HG03354 (cell line): ENCODE data around the gene GUK1.
A peak's percentile ranks its signal among the peaks of the same experiment; 100 is the strongest.

ENCODE experiments used
- ATAC-seq: cut with Tn5 transposase; IDR thresholded peaks from one replicate; pipeline ENCODE4 v1.9.1; 2021; ENCODE audit warnings: mild to moderate bottlenecking; ENCODE audit not compliant: unreplicated experiment, poor library complexity, severe bottlenecking

The GUK1 gene, protein sequence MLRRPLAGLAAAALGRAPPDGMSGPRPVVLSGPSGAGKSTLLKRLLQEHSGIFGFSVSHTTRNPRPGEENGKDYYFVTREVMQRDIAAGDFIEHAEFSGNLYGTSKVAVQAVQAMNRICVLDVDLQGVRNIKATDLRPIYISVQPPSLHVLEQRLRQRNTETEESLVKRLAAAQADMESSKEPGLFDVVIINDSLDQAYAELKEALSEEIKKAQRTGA

DNA sequence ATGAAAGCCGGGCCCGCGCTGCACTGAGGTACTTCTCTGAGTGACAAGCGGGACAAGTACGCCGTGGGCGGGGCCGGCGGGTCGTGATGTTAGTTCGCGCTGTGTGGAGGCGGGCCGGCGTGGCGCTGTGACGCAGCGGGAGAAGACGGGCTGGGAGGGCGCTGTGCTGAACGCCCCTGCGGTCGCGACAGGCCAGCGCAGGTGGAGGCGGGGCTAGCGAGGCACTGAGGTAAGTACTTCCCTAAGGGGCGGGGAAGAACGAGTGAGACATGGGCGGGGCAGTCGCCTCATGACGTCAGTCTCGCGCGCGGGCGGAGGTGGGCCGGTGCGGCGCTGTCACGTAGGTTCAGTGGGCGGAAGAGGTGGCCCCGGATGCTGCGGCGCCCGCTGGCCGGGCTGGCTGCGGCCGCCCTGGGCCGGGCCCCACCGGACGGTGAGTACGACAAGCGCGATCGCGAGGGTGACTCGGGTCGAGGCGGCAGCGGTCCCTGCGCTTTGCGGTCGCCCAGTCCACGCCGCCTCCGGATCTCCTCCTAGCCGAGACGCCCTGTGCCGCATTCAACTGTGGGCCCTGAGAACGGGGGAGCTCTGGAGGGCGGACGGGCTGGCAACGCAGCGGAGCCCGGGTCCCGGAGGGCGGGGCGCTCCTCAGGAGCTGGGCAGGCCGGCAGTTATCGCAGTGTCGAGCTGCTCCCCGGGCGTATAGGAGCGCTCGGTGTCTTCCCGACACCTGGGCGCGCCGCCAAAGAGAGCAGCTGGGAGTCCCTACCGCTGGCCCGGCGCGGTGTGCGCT is at the start of gene GUK1:
GUK1 (plus strand) TSS at position 349 of the 793 bp plus-strand sequence; CDS start at position 373, 24 bp downstream.
- peak; percentile 89 for ATAC-seq

DNA sequence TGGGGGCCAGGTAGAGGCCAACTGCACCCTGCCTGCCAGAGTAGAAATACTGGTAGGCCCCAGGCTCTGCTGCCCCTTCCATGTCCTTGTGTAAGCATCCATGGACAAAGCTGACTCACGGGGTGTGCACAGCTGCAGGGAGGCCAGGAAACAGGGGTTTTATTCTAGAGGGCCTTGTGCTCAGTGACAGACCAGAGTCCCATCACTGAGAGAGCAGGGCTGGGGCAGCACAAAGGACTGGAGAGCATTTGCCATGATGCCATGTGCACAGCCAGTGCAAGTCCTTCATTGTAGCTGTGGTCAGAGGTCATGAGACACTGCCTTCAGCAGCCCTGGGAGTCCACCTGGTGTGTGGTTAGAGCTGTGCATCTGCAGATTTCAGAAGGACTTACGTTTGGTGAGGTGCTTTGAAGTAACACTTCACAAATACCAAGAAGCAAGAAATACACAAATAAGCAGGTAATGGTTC is 49.4 kb upstream of the GUK1 start:
- ATAC-seq: no peak

DNA sequence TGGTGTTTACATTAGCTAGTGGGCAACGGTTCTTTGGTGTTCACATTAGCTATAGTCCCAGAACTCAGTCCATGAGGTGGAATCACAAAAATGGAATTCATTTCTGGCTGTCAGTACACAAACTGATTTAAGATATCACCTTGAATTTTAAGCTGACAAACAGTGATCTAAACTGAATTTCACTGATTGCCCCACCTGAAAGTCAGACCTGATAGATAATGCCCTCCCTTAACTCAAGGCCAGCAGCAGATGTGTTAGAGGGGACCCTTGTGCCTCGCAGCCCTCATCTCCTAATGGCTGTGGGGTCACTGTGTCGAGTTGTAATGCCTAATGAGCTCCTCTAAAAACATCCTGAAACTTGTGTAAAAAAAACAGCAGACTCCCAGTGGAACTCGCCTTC is 49.0 kb upstream of the GUK1 start:
- no peak for ATAC-seq

DNA sequence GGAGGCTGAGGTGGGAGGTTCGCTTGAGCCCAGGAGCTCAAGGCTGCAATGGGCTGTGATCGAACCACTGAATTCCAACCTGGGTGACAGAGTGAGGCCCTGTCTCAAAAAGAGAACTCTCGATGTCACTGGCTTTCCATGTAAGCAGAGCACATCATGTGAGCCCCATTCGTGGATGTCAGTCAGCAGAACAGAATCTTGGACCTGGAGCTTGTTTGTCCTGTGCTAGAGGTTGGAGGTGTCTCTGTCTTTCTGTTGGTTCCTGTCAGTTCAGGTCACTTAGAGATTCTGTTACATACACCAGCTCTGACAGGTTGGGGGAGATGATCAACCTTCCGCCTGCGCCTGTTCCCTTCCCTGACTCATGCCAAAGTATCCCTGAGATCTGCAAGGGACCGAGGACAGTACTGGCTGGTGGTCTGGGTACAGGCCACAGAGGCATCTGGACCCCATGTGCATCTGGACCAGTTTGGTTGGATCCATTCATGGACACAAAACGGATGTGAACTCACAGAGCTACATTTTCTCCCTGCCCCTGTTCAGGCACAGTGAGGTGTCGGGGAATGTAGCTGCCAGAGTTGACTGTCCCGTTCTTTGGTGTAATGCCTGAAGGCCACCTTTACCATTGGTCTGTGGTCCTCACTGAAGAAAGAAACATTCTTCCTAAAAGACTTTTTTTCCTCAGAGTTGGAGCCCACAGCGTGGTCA is 47.6 kb upstream of the GUK1 start:
- no peak for ATAC-seq

DNA sequence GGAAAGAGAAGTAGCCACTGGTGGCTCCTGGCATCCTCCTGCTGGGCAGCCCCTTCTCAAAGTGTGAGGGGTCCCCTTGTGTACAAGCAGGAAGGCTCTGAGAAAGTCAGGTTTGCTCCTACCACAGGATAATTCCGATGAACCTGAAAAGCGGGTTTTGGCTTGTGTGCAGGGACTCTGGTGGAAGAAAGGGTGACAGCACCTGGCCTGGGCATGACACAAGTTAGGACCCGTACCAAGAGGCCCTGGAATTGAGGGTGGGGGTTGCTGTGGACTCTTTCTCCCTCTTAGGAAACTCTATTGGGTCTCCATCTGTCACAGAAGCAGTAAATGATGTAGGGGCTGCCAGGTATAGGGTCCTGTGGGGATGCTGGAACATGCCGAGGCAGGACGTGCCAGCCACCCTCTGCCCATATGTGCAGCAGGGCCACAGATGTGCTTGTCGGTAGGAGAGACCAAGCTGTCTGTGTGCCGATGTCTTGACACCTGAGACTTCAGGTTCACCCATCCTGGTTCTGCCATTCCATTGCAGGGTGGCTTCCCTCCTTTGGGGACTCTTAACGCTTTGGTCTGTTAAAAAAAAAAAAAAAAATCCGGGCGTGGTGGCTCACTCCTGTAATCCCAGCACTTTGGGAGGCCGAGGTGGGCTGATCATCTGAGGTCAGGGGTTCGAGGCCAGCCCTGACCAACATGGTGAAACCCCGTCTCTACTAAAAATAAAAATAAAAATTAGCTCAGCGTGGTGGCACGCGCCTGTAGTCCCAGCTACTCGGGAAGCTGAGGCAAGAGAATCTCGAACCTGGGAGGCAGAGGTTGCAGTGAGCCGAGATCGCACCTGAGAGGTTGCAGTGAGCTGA is 46.8 kb upstream of the GUK1 start:
- ATAC-seq: no peak

DNA sequence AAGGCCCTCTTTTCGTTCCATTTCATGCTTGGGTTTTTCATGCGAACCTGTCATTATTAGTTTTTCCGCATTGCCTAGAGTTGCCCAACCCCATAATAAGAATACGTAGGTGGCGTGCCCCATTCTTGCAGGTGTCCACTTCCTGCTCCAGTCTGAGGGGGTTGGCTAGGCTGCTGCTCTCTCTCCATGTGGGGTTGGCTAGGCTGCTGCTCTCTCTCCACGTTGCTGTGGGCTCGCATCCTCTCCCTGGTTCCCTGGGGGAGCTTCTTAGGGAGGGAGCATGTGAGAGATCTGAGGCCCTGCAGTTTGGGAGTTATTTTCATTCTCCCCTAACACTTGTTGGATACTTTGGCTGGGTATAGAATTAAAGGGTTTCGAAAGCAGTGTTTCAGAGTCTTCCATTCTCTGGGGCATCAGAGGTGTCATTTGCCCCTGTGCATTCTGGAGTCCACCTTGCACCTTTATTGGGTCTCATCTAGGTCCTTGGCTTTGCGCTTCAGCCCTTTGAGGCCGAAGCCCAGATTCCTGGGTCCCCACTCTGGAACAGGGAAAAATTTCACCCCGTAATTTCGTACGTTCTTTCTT is 45.6 kb upstream of the GUK1 start:
- ATAC-seq: no peak

DNA sequence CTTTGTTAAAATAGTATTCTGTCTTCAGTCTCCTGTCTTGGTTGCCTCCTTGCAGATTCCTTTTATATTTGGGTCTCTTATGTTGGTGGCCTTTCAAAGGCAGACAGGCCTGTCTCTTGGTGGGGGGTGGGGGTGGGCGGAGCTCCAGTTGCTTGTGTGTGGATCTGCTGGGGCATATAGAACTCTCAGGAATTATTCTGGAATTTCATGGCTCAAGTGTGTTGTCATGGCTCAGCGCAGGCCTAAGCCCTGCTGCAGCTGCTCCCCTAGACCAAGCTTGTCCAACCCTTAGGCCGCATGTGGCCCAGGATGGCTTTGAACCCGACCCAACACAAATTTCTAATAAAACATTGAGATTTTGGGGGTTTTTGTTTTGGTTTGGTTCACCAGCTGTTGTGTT is 44.9 kb upstream of the GUK1 start:
- ATAC-seq: no peak

DNA sequence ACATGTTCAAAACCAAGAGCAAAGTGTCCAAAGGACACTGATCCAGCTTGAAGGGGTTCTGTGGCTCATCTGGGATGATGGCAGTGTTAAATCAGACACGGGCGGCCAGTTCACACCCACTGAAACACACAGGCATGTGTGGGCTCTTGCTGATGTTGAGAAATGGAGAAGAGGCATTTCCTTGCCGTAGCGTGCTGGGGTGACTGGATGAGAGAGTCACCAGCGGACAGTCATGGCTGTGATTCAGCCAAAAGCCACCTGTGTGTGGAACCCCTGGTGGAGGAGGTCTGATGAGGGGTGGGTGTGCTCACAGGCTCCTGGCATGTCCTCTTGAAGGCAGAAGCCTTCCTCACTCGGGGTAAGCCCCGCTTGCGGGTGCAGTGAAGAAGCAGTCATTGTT is 44.1 kb upstream of the GUK1 start:
- ATAC-seq: no peak

DNA sequence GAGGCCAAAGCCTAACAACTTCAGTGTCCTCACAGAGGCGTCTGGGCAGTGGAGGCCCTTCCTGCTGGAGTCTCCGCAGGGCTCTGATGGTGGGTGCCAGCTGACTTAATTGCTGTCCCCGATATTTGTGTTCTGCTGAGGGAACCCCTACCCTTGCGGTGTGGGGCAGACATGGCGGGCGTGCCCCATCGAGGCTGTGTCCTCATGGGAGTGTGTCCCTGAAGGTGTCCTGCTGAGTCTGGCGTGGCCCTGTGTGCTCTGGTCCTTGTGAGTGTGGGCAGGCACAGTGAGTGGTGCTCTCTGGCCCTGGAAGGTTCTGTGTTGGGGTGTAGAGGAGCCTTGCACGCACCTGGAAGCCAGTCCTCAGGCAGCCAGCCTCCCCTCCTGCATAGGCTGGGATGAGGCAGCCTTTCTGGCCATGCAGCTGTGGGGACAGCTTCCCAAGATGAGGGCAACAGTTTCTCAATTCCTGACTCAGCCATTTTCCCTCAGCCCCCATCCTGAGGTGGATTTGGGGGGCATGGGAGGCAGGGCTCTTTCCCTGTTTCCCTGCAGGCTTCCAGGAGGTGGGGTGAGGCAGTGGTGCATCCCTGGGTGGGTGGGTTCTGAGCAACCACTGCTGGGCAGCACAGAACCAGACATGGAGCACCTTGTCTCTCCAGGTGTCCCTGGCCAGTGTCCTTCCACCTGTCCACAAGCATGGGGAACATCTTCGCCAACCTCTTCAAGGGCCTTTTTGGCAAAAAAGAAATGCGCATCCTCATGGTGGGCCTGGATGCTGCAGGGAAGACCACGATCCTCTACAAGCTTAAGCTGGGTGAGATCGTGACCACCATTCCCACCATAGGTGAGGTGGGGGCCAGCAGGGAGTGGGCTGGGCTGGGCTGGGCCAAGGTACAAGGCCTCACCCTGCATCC is 43.4 kb upstream of the GUK1 start:
- no peak for ATAC-seq

DNA sequence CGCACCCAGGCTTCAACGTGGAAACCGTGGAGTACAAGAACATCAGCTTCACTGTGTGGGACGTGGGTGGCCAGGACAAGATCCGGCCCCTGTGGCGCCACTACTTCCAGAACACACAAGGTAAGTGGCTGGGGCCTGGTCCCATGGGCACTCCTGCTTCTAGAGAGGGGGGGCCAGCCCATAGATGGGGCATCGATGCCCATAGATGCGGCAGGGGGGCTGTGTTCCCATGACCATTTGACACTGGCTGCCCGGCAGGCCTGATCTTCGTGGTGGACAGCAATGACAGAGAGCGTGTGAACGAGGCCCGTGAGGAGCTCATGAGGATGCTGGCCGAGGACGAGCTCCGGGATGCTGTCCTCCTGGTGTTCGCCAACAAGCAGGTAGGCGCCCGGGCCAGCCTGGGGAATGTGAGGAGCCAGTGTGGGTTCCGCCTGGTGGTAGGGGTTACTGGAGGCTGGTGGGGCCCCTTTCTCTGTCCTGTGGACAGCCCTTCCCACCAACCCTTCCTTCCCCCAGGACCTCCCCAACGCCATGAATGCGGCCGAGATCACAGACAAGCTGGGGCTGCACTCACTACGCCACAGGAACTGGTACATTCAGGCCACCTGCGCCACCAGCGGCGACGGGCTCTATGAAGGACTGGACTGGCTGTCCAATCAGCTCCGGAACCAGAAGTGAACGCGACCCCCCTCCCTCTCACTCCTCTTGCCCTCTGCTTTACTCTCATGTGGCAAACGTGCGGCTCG is 42.6 kb upstream of the GUK1 start:
- no peak for ATAC-seq

DNA sequence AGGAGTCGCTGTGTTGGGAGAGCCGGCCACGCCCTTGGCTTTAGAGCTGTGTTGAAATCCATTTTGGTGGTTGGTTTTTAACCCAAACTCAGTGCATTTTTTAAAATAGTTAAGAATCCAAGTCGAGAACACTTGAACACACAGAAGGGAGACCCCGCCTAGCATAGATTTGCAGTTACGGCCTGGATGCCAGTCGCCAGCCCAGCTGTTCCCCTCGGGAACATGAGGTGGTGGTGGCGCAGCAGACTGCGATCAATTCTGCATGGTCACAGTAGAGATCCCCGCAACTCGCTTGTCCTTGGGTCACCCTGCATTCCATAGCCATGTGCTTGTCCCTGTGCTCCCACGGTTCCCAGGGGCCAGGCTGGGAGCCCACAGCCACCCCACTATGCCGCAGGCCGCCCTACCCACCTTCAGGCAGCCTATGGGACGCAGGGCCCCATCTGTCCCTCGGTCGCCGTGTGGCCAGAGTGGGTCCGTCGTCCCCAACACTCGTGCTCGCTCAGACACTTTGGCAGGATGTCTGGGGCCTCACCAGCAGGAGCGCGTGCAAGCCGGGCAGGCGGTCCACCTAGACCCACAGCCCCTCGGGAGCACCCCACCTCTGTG is 41.7 kb upstream of the GUK1 start:
- ATAC-seq: no peak

DNA sequence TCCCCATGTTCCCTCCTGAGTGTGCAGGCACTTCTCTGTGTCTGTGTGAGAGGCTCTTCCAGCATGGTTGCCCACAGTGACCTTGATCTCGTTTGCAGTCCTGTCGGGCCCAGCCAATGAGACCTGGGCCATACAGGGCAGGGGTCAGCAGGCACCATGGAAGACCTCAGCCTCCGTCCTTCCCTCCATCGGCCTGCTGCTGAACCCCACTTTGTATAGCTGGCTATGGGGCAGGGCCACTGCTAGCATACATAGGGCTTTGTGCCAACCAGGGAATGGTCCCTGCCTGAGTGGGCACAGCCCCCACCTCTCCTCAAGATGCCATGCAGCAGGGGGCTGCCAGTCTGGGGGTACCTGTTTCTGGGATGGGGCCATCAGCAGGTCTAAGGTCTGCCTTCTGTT is 40.7 kb upstream of the GUK1 start:
- ATAC-seq: no peak

DNA sequence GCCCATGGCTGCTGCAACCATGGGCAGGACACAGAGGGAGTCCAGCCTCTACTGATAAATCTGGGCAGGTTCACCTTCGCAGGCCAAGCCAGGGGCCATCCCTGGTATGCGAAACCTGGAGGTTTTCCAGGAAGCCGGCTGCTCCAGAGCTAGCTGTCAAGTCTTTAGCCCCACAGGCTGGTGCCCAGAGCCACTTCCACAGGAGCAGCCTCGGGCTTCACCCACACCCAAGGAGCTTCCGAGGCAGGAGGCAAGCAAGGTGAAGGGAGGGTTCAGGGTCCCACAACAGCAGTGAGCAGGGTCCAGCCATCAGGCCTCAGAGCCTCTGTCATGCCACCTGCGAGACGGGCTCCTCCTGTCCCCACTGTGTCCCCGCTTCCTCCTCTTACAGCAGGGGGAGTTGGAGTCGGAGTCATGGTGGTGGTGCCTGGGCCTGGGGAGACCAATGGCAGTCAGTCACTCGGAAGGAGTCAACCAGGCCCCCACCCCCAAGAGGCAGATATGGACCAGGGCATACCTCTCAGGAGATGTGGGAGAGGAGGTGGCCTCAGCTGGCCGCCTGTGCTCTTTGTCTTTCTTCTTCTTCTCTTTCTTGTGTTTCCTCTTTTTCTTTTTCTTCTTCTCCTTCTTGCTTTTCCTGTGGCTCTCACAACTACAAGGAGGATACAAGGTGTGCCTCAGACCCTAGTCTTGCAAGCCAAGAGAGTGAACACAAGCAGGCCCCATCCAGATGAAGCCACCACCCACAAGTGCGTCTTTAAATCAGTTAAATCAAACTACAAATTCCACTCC is 39.1 kb upstream of the GUK1 start:
- ATAC-seq: no peak

DNA sequence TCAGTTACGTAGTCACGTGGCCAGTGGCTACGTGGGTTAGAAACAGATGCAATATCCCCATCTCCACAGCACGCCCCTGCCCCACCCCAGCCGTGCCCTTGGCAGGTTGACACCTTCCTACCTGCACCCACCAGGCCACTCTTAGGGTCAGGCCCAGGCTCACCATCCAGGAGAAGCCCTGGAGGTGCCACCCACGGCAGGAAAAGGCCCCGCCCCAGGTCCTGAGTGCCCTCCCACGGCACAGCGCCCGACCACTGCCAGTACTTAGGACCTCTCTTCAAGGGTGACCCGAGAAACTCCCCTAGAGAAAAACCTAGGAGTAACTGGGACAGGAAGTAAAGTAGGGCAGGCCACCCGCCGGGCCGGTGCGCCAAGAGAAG is 38.5 kb upstream of the GUK1 start:
- no peak for ATAC-seq

DNA sequence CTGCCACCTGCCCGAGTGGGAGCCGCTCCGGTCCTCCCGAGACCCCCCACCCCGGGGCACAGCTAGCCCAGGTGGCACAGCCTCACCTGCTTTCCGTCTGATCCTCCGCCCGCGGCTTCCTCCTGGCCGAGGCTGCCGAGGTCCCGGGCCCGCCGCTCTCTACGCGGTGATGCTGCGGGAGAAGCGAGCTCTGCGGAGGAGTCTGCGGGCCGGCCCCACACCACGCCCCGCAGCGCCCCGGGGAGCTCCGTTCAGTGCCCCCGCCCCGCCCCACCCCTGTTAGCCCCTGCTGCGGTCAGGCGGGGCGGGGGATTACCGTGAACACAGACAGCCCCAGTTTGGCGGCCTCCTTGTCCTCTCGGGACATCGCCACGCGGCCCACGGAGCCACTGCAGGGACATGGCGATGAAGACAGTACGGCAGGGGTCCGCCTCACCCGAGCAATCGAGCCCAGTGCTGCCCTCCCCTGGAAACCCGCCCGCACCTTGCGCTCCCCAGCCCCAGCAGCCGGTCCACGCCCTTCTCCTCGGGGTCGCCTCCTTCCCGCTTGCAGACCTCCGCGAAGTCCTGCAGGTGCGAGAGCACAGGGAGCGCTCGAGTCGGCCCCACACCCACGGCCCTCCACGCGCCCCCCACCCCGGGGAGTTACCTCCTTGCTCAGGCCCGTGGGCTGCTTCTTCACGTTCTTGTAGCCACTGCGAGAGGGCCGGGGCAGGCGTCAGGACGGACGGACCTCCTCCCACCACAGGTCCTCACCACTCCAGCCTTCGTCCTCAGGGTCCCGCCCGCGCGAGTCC is 37.9 kb upstream of the GUK1 start:
- peak; percentile 25 for ATAC-seq
